SU-DHL-6 (cell line): ENCODE results near the gene PPP1R12A.

Experiments used
- EZH2phosphoT487 ChIP-seq: fragments of 200-600 bp; sonication (generic), shearing (Covaris generic); conservative IDR thresholded peaks from 2 replicates; pipeline ENCODE4 v1.6.1; 2018; ENCODE audit warnings: mild to moderate bottlenecking, antibody characterized with exemption, low read length, moderate library complexity, mixed read lengths
- TF ChIP-seq, protein P1 (sequence below): fragments of 200-600 bp; sonication (generic); IDR thresholded peaks from one replicate; pipeline ENCODE4 v1.5.1; 2017; ENCODE audit warnings: antibody characterized with exemption, mild to moderate bottlenecking, low read length, moderate library complexity; ENCODE audit not compliant: insufficient read depth, poor library complexity, severe bottlenecking

DNA sequence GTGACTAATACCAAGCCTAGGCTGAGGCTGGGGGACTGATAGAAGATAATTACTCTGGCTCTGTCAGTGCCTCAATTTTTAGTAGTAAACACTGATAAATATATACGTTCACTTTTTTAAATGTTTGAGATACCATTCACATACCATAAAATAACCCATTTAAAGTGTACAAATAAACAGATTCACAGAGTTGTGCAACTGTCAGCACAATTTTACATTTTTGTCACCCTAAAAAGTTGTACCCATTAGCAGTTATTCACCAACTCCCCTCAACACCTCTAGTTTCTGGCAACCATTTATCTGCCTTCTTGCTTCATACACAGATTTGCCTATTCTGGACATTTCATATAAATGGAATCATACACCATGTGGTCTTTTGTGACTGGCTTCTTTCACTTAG, 15.1 kb downstream of the PPP1R12A start:
- TF ChIP-seq, protein P1, sequence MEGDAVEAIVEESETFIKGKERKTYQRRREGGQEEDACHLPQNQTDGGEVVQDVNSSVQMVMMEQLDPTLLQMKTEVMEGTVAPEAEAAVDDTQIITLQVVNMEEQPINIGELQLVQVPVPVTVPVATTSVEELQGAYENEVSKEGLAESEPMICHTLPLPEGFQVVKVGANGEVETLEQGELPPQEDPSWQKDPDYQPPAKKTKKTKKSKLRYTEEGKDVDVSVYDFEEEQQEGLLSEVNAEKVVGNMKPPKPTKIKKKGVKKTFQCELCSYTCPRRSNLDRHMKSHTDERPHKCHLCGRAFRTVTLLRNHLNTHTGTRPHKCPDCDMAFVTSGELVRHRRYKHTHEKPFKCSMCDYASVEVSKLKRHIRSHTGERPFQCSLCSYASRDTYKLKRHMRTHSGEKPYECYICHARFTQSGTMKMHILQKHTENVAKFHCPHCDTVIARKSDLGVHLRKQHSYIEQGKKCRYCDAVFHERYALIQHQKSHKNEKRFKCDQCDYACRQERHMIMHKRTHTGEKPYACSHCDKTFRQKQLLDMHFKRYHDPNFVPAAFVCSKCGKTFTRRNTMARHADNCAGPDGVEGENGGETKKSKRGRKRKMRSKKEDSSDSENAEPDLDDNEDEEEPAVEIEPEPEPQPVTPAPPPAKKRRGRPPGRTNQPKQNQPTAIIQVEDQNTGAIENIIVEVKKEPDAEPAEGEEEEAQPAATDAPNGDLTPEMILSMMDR: no peak
- no peak for TF ChIP-seq EZH2phosphoT487
